Transverse colon (tissue), 3 donors: ENCODE data around the gene PTPRC.

Experiments used
- POLR2A ChIP-seq: fragments of 450-650 bp; IDR thresholded peaks from one replicate; pipeline ENCODE4 v1.6.1; 2016; ENCODE audit warnings: antibody characterized with exemption, mild to moderate bottlenecking, moderate library complexity
- TF ChIP-seq, protein P1 (sequence below), 5 experiments: fragments of 200-600 bp in 3 of 5; fragments of 450-650 bp in 2 of 5; sonication (generic) in 3 of 5; IDR thresholded peaks; 1 replicate in 2 of 5; 2 replicates in 3 of 5; pipeline ENCODE4 v1.5.1; 2016 to 2017; ENCODE audit warnings: antibody characterized with exemption in 5 of 5, inconsistent platforms in 3 of 5, mild to moderate bottlenecking in 2 of 5, moderate library complexity in 1 of 5

DNA sequence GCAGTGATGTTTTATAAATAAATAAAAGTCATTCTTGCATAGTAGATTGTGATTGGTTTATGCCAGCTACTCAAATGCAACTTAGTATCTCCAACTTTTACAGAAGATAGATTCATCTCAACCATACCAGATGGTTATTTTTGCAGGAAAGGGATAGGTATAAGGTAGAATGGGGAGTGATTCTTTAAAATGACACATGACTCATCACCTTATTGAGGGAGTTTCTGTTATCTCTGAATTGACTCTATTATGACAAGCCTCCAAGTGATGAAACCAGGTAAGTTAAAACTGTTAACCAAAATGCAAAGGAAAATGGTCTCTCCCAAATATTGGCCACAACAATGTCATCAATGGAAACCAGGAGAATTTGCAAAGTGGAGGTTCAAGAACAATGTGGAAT is 54.5 kb downstream of the PTPRC start:
- TF ChIP-seq, protein P1, sequence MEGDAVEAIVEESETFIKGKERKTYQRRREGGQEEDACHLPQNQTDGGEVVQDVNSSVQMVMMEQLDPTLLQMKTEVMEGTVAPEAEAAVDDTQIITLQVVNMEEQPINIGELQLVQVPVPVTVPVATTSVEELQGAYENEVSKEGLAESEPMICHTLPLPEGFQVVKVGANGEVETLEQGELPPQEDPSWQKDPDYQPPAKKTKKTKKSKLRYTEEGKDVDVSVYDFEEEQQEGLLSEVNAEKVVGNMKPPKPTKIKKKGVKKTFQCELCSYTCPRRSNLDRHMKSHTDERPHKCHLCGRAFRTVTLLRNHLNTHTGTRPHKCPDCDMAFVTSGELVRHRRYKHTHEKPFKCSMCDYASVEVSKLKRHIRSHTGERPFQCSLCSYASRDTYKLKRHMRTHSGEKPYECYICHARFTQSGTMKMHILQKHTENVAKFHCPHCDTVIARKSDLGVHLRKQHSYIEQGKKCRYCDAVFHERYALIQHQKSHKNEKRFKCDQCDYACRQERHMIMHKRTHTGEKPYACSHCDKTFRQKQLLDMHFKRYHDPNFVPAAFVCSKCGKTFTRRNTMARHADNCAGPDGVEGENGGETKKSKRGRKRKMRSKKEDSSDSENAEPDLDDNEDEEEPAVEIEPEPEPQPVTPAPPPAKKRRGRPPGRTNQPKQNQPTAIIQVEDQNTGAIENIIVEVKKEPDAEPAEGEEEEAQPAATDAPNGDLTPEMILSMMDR (IDR thresholded peaks at IDR 0.05) = no peak
- TF ChIP-seq POLR2A = no peak
